Measurements from ENCODE around the gene PUS3.

PUS3 gene

GRCh38 chr11:125902927-125903710 is at the start of gene PUS3:
TSS of gene PUS3 (minus strand) at chr11:125903206. CDS start at chr11:125896284, 6,922 bp downstream.
- peak; percentile 94 for DNase-seq

GRCh38 chr11:125952559-125952958 is 49.6 kb upstream of the PUS3 start:
- no peak for DNase-seq

GRCh38 chr11:125951731-125952130 is 48.7 kb upstream of the PUS3 start:
- DNase-seq = no peak

GRCh38 chr11:125950696-125951651 is 48.0 kb upstream of the PUS3 start:
- DNase-seq = no peak

GRCh38 chr11:125950178-125950490 is 47.1 kb upstream of the PUS3 start:
- DNase-seq = no peak

GRCh38 chr11:125949271-125950177 is 46.5 kb upstream of the PUS3 start:
- no peak for DNase-seq

GRCh38 chr11:125948278-125949051 is 45.5 kb upstream of the PUS3 start:
- no peak for DNase-seq

GRCh38 chr11:125947419-125948277 is 44.6 kb upstream of the PUS3 start:
- DNase-seq = no peak

GRCh38 chr11:125946712-125947418 is 43.9 kb upstream of the PUS3 start:
- DNase-seq = no peak

- DNase-seq = no peak
Measured at GRCh38 chr11:125945797-125946520, 43.0 kb upstream of the PUS3 start, which contains the start of gene VSIG10L2. TSS of gene VSIG10L2 (plus strand) at chr11:125946044. CDS start at chr11:125946056, 12 bp downstream.

- no peak for DNase-seq
Measured at GRCh38 chr11:125945011-125945796, 42.2 kb upstream of the PUS3 start.

GRCh38 chr11:125944350-125945010 is 41.5 kb upstream of the PUS3 start:
- no peak for DNase-seq

- no peak for DNase-seq
Measured at GRCh38 chr11:125943661-125944349, 40.8 kb upstream of the PUS3 start.

GRCh38 chr11:125942771-125943428 is 39.9 kb upstream of the PUS3 start:
- no peak for DNase-seq

GRCh38 chr11:125941619-125942611 is 38.9 kb upstream of the PUS3 start:
- DNase-seq = peak; percentile 56

- DNase-seq = no peak
Measured at GRCh38 chr11:125941267-125941618, 38.2 kb upstream of the PUS3 start.

Measured in OCI-M1 (cell line).